Coronary artery (tissue), 2 donors: ENCODE measurements around the gene ODF2L.
"Not testable (repeated sequence)": the region's sequence is repeated elsewhere in the genome, so short reads cannot be mapped to it uniquely, and the experiment has no call there.

Source experiments
- DNase-seq: peaks from one replicate; pipeline ENCODE4 v3.0.0-alpha.2; 2017; ENCODE audit warnings: low spot score
- H3K27ac ChIP-seq, 2 donors: fragments of 200-600 bp; sonication (generic); one replicate each; pipeline ENCODE4 v1.5.1; 2016 to 2019
- H3K4me3 ChIP-seq: fragments of 200-600 bp; sonication (generic); 2 replicates; pipeline ENCODE4 v1.5.1; 2016; ENCODE audit warnings: mild to moderate bottlenecking, moderate library complexity
- CTCF ChIP-seq: fragments of 200-600 bp; sonication (generic); IDR thresholded peaks from one replicate; pipeline ENCODE4 v1.5.1; 2019; ENCODE audit warnings: antibody characterized with exemption

Gene ODF2L

GRCh38 chr1:86375688-86376087 is 20.4 kb downstream of the ODF2L start:
- TF ChIP-seq CTCF: no peak
- no peak overlapping the region for H3K27ac ChIP-seq
- no peak for DNase-seq
- no peak overlapping the region for H3K4me3 ChIP-seq

- TF ChIP-seq CTCF: no peak
- no peak overlapping the region for H3K27ac ChIP-seq
- DNase-seq: no peak
- H3K4me3 ChIP-seq: no peak overlapping the region
Measured at GRCh38 chr1:86370601-86371022, 25.5 kb downstream of the ODF2L start.

GRCh38 chr1:86365896-86366295 is 30.2 kb downstream of the ODF2L start:
- DNase-seq: no peak
- Histone ChIP-seq H3K27ac (no peak overlapping the region), H3K4me3 (no peak overlapping the region)
- TF ChIP-seq CTCF: no peak

GRCh38 chr1:86362807-86363206 is 33.3 kb downstream of the ODF2L start:
- DNase-seq: no peak
- no peak for TF ChIP-seq CTCF
- Histone ChIP-seq H3K4me3 (no peak overlapping the region), H3K27ac (no peak overlapping the region)

GRCh38 chr1:86357796-86358195 is 38.3 kb downstream of the ODF2L start:
- no peak for DNase-seq
- Histone ChIP-seq H3K4me3 (no peak overlapping the region), H3K27ac (no peak overlapping the region)
- TF ChIP-seq CTCF: no peak

- H3K4me3 ChIP-seq: no peak overlapping the region
- H3K27ac ChIP-seq: no peak overlapping the region
- no peak for TF ChIP-seq CTCF
- no peak for DNase-seq
Measured at GRCh38 chr1:86356247-86356646, 39.9 kb downstream of the ODF2L start.

- DNase-seq: no peak
- H3K4me3 ChIP-seq: no peak overlapping the region
- no peak overlapping the region for H3K27ac ChIP-seq
- TF ChIP-seq CTCF: no peak
Measured at GRCh38 chr1:86352086-86352485, 44.0 kb downstream of the ODF2L start.

- not testable (repeated sequence) for H3K27ac ChIP-seq, H3K4me3 ChIP-seq, DNase-seq
Measured at GRCh38 chr1:86350230-86350629, 45.9 kb downstream of the ODF2L start.
